22Rv1 (cell line): ENCODE results near the gene CARMIL1.

ENCODE experiments used
- H3K27ac ChIP-seq: fragments of 450-650 bp; 2 replicates; pipeline ENCODE4 v1.5.1; 2017
- CTCF ChIP-seq: fragments of 450-650 bp; IDR thresholded peaks from 2 replicates; pipeline ENCODE4 v1.5.1; 2017; ENCODE audit warnings: mild to moderate bottlenecking
- ZFX ChIP-seq: fragments of 450-650 bp; IDR thresholded peaks from 2 replicates; pipeline ENCODE4 v1.6.1; 2017; ENCODE audit warnings: antibody characterized with exemption, borderline replicate concordance

The CARMIL1 gene

GRCh38 chr6:25617997-25618396 lies 338.8 kb downstream of the CARMIL1 start:
- no peak overlapping the region for H3K27ac ChIP-seq
- TF ChIP-seq CTCF (no peak), ZFX (no peak)

- TF ChIP-seq ZFX = no peak
- TF ChIP-seq CTCF = no peak
- H3K27ac ChIP-seq = no peak overlapping the region
Measured at GRCh38 chr6:25619217-25619616, 340.0 kb downstream of the CARMIL1 start.

- H3K27ac ChIP-seq = no peak overlapping the region
- TF ChIP-seq ZFX (no peak), CTCF (no peak)
Measured at GRCh38 chr6:25620391-25620790, 341.2 kb downstream of the CARMIL1 start.

GRCh38 chr6:25623065-25623464 lies 343.9 kb downstream of the CARMIL1 start:
- H3K27ac ChIP-seq = no peak overlapping the region
- TF ChIP-seq CTCF = no peak
- no peak for TF ChIP-seq ZFX

- TF ChIP-seq ZFX (no peak), CTCF (no peak)
- H3K27ac ChIP-seq = no peak overlapping the region
Measured at GRCh38 chr6:25623879-25624278, 344.7 kb downstream of the CARMIL1 start.

GRCh38 chr6:25627001-25627400 lies 347.8 kb downstream of the CARMIL1 start:
- no peak for TF ChIP-seq ZFX
- TF ChIP-seq CTCF = no peak
- no peak overlapping the region for H3K27ac ChIP-seq

- TF ChIP-seq ZFX (no peak), CTCF (no peak)
- H3K27ac ChIP-seq = no peak overlapping the region
Measured at GRCh38 chr6:25628471-25629197, 349.5 kb downstream of the CARMIL1 start.
